Neural progenitor cell (in vitro differentiated cells): ENCODE measurements around the gene TRIM14. TPM values are rescaled to one million over a fixed set of nuclear protein-coding genes. Genes with fewer than 3 reads are reported as not detected.

Experiments used
- DNase-seq: peaks from one replicate; pipeline ENCODE4 v3.0.0-alpha.2; 2016; ENCODE audit warnings: low spot score
- H2AFZ ChIP-seq: fragments of 200-600 bp; sonication (generic); replicated peaks from 2 replicates; pipeline ENCODE4 v1.6.1; 2016; ENCODE audit warnings: antibody characterized with exemption
- H3F3A ChIP-seq: fragments of 200-600 bp; sonication (generic); 2 replicates; pipeline ENCODE4 v1.6.1; 2016; ENCODE audit warnings: antibody characterized with exemption, low read depth
- H3K27ac ChIP-seq: fragments of 200-600 bp; sonication (generic); 2 replicates; pipeline ENCODE4 v1.5.1; 2016; ENCODE audit warnings: mild to moderate bottlenecking
- H3K27me3 ChIP-seq: fragments of 200-600 bp; sonication (generic); 2 replicates; pipeline ENCODE4 v1.6.1; 2016; ENCODE audit warnings: mild to moderate bottlenecking, moderate library complexity
- H3K36me3 ChIP-seq: fragments of 200-600 bp; sonication (generic); 2 replicates; pipeline ENCODE4 v1.5.1; 2016
- H3K4me1 ChIP-seq: fragments of 200-600 bp; sonication (generic); 2 replicates; pipeline ENCODE4 v1.6.1; 2016; ENCODE audit warnings: mixed run types
- H3K4me2 ChIP-seq: fragments of 200-600 bp; sonication (generic); 2 replicates; pipeline ENCODE4 v1.6.1; 2016
- H3K4me3 ChIP-seq: fragments of 200-600 bp; sonication (generic); 2 replicates; pipeline ENCODE4 v1.5.1; 2016
- H3K79me2 ChIP-seq: fragments of 200-600 bp; sonication (generic); 2 replicates; pipeline ENCODE4 v1.6.1; 2016; ENCODE audit warnings: low read depth
- H3K9ac ChIP-seq: fragments of 200-600 bp; sonication (generic); 2 replicates; pipeline ENCODE4 v1.6.1; 2016
- H3K9me3 ChIP-seq: fragments of 200-600 bp; sonication (generic); 2 replicates; pipeline ENCODE4 v1.5.1; 2016; ENCODE audit warnings: low read depth
- H4K20me1 ChIP-seq: fragments of 200-600 bp; sonication (generic); 2 replicates; pipeline ENCODE4 v1.6.1; 2016; ENCODE audit warnings: low read depth
- H3K27ac Mint-ChIP-seq: 3 replicates; pipeline ENCODE4 v1.8.0; 2021; ENCODE audit warnings: mixed read lengths
- H3K27me3 Mint-ChIP-seq: 2 replicates; pipeline ENCODE4 v1.8.0; 2022; ENCODE audit warnings: low read depth, mild to moderate bottlenecking, inconsistent platforms, moderate library complexity, mixed read lengths; ENCODE audit not compliant: insufficient read depth
- H3K36me3 Mint-ChIP-seq: 3 replicates; pipeline ENCODE4 v1.8.0; 2021; ENCODE audit warnings: mixed read lengths
- H3K4me1 Mint-ChIP-seq: 3 replicates; pipeline ENCODE4 v1.8.0; 2021; ENCODE audit warnings: mixed read lengths
- H3K4me3 Mint-ChIP-seq: 3 replicates; pipeline ENCODE4 v1.8.0; 2021; ENCODE audit warnings: mild to moderate bottlenecking, moderate library complexity, mixed read lengths
- H3K9me3 Mint-ChIP-seq: 3 replicates; pipeline ENCODE4 v1.8.0; 2020; ENCODE audit warnings: mixed read lengths
- EZH2 ChIP-seq: fragments of 200-600 bp; sonication (generic); IDR thresholded peaks from 2 replicates; pipeline ENCODE4 v1.6.1; 2017; ENCODE audit warnings: antibody characterized with exemption, mild to moderate bottlenecking, moderate library complexity
- EZH2phosphoT487 ChIP-seq: fragments of 200-600 bp; sonication (generic); IDR thresholded peaks from 2 replicates; pipeline ENCODE4 v1.6.1; 2017; ENCODE audit warnings: antibody characterized with exemption
- total RNA-seq: library from RNA; depleted of rRNA; stranded (reverse); fragments of >200 nt; gene quantifications from 2 replicates; pipeline ENCODE4 v1.2.3, GENCODE V29; 2015; ENCODE audit warnings: low replicate concordance
- TF ChIP-seq, protein P1 (sequence below): fragments of 200-600 bp; sonication (generic); IDR thresholded peaks from 2 replicates; pipeline ENCODE4 v1.5.1; 2017; ENCODE audit warnings: antibody characterized with exemption, mild to moderate bottlenecking

The TRIM14 gene
- total RNA-seq, 1 donor from 2014 or later = 0.17 TPM

DNA sequence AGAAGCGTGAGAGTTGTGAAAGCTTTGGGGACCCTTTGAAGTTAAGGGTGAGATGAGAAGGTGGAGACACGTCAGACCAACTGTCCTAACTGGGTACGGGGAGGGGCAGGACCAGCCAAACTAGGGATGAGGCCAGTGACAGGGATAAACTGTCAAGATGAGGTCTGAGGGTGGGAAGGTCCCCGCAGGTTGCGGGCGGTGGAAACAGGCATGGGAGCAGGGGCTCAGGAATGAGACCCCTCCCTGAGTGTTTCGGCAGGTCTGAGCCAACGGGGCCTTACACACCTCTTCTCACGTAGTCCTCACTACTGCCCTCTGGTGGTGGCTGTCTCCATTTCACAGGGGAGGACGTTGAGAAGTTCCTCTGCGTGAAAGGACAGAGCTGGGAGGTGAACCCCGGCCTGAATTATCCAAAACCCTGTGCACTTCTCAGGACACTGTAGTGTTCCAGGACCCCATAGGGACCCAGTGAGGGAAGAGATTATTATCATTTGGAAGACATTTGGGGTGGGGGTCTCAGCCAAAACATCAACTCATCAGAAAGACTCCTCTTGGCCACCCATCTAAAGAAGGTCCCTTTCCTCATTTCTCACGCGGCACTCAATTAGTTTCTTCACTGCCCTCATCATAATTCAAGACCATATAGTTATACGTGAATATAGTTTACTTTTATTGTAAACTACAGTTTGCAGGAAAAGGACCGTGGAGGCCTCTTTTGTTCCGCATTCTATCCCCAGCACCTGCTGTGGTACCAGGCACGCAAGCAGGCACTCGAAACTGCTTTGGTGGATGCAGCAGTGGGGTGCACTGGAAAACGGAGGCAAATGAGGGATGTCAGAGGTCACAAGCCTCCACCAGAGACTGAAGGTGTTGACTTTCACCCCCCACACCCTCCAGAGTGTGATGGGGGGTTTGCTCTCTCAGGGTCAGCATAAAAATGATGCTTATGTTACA is 84.2 kb downstream of the TRIM14 start:
- no peaks in the 10 kb centered on the region for H3K9me3 ChIP-seq
- Mint-ChIP-seq H3K36me3 (no peaks in the 10 kb centered on the region), H3K27me3 (peaks cover 6% of the 10 kb centered on the region), H3K27ac (no peak overlapping the region), H3K9me3 (no peaks in the 10 kb centered on the region), H3K4me3 (peak overlapping the region; percentile 66), H3K4me1 (peaks cover 9% of the 10 kb centered on the region)
- no peaks in the 10 kb centered on the region for H4K20me1 ChIP-seq
- H3K4me3 ChIP-seq = no peak overlapping the region
- peak; percentile 91 for DNase-seq
- no peaks in the 10 kb centered on the region for H3K36me3 ChIP-seq
- H3K4me1 ChIP-seq = no peaks in the 10 kb centered on the region
- no peak overlapping the region for H3K27ac ChIP-seq
- H2AFZ ChIP-seq = peak overlapping the region; percentile 59
- TF ChIP-seq EZH2 = no peak
- TF ChIP-seq, protein P1, sequence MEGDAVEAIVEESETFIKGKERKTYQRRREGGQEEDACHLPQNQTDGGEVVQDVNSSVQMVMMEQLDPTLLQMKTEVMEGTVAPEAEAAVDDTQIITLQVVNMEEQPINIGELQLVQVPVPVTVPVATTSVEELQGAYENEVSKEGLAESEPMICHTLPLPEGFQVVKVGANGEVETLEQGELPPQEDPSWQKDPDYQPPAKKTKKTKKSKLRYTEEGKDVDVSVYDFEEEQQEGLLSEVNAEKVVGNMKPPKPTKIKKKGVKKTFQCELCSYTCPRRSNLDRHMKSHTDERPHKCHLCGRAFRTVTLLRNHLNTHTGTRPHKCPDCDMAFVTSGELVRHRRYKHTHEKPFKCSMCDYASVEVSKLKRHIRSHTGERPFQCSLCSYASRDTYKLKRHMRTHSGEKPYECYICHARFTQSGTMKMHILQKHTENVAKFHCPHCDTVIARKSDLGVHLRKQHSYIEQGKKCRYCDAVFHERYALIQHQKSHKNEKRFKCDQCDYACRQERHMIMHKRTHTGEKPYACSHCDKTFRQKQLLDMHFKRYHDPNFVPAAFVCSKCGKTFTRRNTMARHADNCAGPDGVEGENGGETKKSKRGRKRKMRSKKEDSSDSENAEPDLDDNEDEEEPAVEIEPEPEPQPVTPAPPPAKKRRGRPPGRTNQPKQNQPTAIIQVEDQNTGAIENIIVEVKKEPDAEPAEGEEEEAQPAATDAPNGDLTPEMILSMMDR = peak; percentile 84
- no peaks in the 10 kb centered on the region for H3K79me2 ChIP-seq
- no peak overlapping the region for H3K9ac ChIP-seq
- H3K4me2 ChIP-seq = no peak overlapping the region
- H3K27me3 ChIP-seq = peaks cover 24% of the 10 kb centered on the region
- H3F3A ChIP-seq = no peaks in the 10 kb centered on the region

DNA sequence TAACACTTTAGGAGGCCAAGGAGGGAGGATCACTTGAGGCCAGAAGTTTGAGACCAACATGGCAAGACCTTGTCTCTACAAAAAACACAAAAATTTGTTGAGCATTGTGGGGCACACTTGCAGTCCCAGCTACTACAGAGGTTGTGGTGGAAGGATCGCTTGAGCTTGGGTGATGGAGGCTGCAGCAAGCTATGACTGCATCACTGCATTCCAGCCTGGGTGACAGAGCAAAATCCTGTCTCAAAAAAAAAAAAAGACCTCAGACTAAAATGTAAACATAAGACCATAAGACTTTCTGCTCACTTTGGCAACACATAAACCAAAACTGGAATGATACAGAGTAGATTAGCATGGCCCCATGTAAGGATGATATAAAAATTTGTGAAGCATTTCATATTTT is 87.1 kb downstream of the TRIM14 start:
- DNase-seq = no peak
- Mint-ChIP-seq H3K27me3 (peaks cover 5% of the 10 kb centered on the region), H3K36me3 (no peaks in the 10 kb centered on the region), H3K27ac (no peak overlapping the region), H3K9me3 (no peaks in the 10 kb centered on the region), H3K4me1 (no peaks in the 10 kb centered on the region), H3K4me3 (no peak overlapping the region)
- no peak overlapping the region for H3K4me3 ChIP-seq
- H4K20me1 ChIP-seq = no peaks in the 10 kb centered on the region
- H3K79me2 ChIP-seq = no peaks in the 10 kb centered on the region
- H3K9ac ChIP-seq = no peak overlapping the region
- H3K4me2 ChIP-seq = no peak overlapping the region
- peaks cover 21% of the 10 kb centered on the region for H3K27me3 ChIP-seq
- H3K4me1 ChIP-seq = no peaks in the 10 kb centered on the region
- H3K9me3 ChIP-seq = no peaks in the 10 kb centered on the region
- no peaks in the 10 kb centered on the region for H3F3A ChIP-seq
- no peaks in the 10 kb centered on the region for H3K36me3 ChIP-seq
- H3K27ac ChIP-seq = no peak overlapping the region
- TF ChIP-seq EZH2 (no peak), EZH2phosphoT487 (no peak)
- TF ChIP-seq, protein P1 = no peak
- no peak overlapping the region for H2AFZ ChIP-seq

DNA sequence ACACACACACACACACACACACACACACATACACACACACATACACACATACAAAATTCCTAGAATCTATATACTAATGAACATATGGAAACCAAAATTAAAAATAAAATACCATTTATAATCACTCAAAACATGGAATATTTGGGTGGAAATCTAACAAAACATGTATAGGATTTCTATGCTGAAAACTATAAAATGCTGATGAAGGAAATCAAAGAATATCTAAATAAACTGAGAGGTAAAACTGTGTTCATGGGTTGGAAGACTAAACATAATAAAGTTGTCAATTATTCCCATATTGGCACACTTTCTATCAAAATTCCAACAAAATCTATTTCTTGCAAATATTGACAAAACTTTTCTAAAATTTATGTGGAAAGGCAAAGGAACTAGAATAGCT is 87.9 kb downstream of the TRIM14 start:
- Histone ChIP-seq H3K4me3 (no peak overlapping the region), H3K79me2 (no peaks in the 10 kb centered on the region), H3F3A (no peaks in the 10 kb centered on the region), H4K20me1 (no peaks in the 10 kb centered on the region), H3K27me3 (peaks cover 21% of the 10 kb centered on the region), H3K9me3 (no peaks in the 10 kb centered on the region), H3K4me2 (no peak overlapping the region), H3K9ac (no peak overlapping the region), H3K36me3 (no peaks in the 10 kb centered on the region), H3K27ac (no peak overlapping the region), H2AFZ (no peak overlapping the region), H3K4me1 (no peaks in the 10 kb centered on the region)
- Mint-ChIP-seq H3K4me1 (no peaks in the 10 kb centered on the region), H3K9me3 (no peaks in the 10 kb centered on the region), H3K36me3 (peaks cover 2% of the 10 kb centered on the region), H3K27me3 (peaks cover 5% of the 10 kb centered on the region), H3K27ac (no peak overlapping the region), H3K4me3 (no peak overlapping the region)
- DNase-seq = no peak
- TF ChIP-seq EZH2phosphoT487 = no peak

DNA sequence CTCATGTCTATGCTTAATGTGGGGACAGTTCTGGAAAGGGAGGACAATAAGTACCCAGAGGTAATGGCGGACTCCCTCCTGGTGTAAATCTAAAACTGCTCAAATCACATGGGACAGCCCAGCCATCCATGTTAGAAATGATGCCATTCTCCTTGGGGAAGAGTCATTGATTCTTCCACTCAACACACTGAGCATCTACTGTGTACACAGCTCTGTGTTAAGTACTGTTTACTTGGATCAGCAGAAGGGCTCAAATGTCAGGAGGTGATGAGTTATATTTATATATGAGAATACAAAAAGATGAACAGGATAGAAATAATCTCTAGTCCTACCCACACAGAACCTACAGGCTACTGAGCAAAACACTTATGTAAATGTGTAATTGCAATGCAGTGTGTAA is 94.3 kb downstream of the TRIM14 start:
- H3K27ac ChIP-seq = no peak overlapping the region
- H3K4me1 ChIP-seq = no peaks in the 10 kb centered on the region
- H3K36me3 Mint-ChIP-seq = peaks cover 4% of the 10 kb centered on the region
- H3F3A ChIP-seq = no peaks in the 10 kb centered on the region
- no peaks in the 10 kb centered on the region for H3K36me3 ChIP-seq
- H3K27me3 ChIP-seq = no peaks in the 10 kb centered on the region
- TF ChIP-seq EZH2phosphoT487 = no peak
- TF ChIP-seq, protein P1 = no peak
- no peak for TF ChIP-seq EZH2
- no peak overlapping the region for H2AFZ ChIP-seq
- H3K27ac Mint-ChIP-seq = no peak overlapping the region
- DNase-seq = no peak
- H3K27me3 Mint-ChIP-seq = no peaks in the 10 kb centered on the region
- no peak overlapping the region for H3K4me3 Mint-ChIP-seq
- H3K9me3 Mint-ChIP-seq = no peaks in the 10 kb centered on the region
- H3K9me3 ChIP-seq = no peaks in the 10 kb centered on the region
- no peaks in the 10 kb centered on the region for H4K20me1 ChIP-seq
- H3K79me2 ChIP-seq = no peaks in the 10 kb centered on the region
- no peak overlapping the region for H3K4me2 ChIP-seq
- no peak overlapping the region for H3K4me3 ChIP-seq
- H3K4me1 Mint-ChIP-seq = no peaks in the 10 kb centered on the region
- H3K9ac ChIP-seq = no peak overlapping the region
